K562 (cell line): ENCODE data around the gene CHRNA10. TPM values are rescaled to one million over a fixed set of nuclear protein-coding genes. Genes with fewer than 3 reads are reported as not detected.

ENCODE experiments used
- BCOR ChIP-seq: fragments of 450-650 bp; IDR thresholded peaks from 2 replicates; pipeline ENCODE4 v1.6.1; 2016
- BMI1 ChIP-seq: fragments of 150-350 bp; IDR thresholded peaks from 2 replicates; pipeline ENCODE4 v1.6.1; 2014; ENCODE audit warnings: low read length
- HES1 ChIP-seq: fragments of 450-650 bp; IDR thresholded peaks from 2 replicates; pipeline ENCODE4 v1.6.1; 2016; ENCODE audit warnings: low read depth, mild to moderate bottlenecking, moderate library complexity
- MTA1 ChIP-seq: fragments of 450-650 bp; IDR thresholded peaks from 2 replicates; pipeline ENCODE4 v1.6.1; 2017; ENCODE audit warnings: borderline replicate concordance
- MYNN ChIP-seq, 2 experiments: sonication (generic); formaldehyde crosslinking in 1 of 2; IDR thresholded peaks; 2 replicates each; pipeline versions ENCODE4 v1.5.0 to v1.6.1; 2016 to 2020; ENCODE audit warnings: antibody characterized with exemption in 1 of 2, missing genetic modification reagents in 1 of 2
- PBX2 ChIP-seq, 2 experiments: IDR thresholded peaks in 1 of 2; conservative IDR thresholded peaks in 1 of 2; 2 replicates each; pipeline ENCODE4 v1.6.1; 2016; ENCODE audit warnings: low read depth in 2 of 2, mild to moderate bottlenecking in 1 of 2, missing compliant biosample characterization in 1 of 2, missing genetic modification characterization in 1 of 2, moderate library complexity in 1 of 2
- SIN3A ChIP-seq, 2 experiments: fragments of 150-350 bp in 1 of 2; IDR thresholded peaks; 2 replicates each; pipeline ENCODE4 v1.6.1; 2011 to 2016; ENCODE audit warnings: borderline replicate concordance in 2 of 2, low read depth in 2 of 2, low read length in 2 of 2, mild to moderate bottlenecking in 2 of 2, moderate library complexity in 2 of 2; ENCODE audit not compliant: control insufficient read depth in 1 of 2
- TRIM24 ChIP-seq, 2 experiments: fragments of 450-650 bp; IDR thresholded peaks; 2 replicates each; pipeline ENCODE4 v1.6.1; 2016
- ZBTB2 ChIP-seq: fragments of 450-650 bp; IDR thresholded peaks from 2 replicates; pipeline ENCODE4 v1.6.1; 2016; ENCODE audit warnings: antibody characterized with exemption
- ZC3H11A ChIP-seq: IDR thresholded peaks from 2 replicates; pipeline ENCODE4 v1.6.1; 2012; ENCODE audit warnings: low read depth, low read length, improper control_type of control experiment
- ZNF347 ChIP-seq: fragments of 450-650 bp; formaldehyde crosslinking; IDR thresholded peaks from 2 replicates; pipeline ENCODE4 v1.4.0; 2020; ENCODE audit warnings: low read depth, mild to moderate bottlenecking, moderate library complexity
- ZSCAN29 ChIP-seq: fragments of 450-650 bp; IDR thresholded peaks from 2 replicates; pipeline ENCODE4 v1.6.1; 2017
- polyA plus RNA-seq, 8 experiments: library from polyadenylated mRNA; depleted of rRNA in 4 of 8; stranded (reverse) in 5 of 8; unstranded in 3 of 8; fragments of >200 nt; fragmentation: Nextera tagmentation in 2 of 8; fragmentation: Illumina TruSeq in 1 of 8; extraction: Ambion mirVana in 2 of 8; extraction: Trizol in 1 of 8; gene quantifications; 2 replicates each; pipeline versions ENCODE4 v1.2.1 to v1.2.3, GENCODE V29; 2011 to 2014; ENCODE audit warnings: inconsistent platforms in 1 of 8, missing spikeins in 1 of 8
- total RNA-seq, 7 experiments: library from RNA; depleted of rRNA in 6 of 7; stranded (reverse); fragments of >200 nt in 6 of 7; fragmentation: Illumina TruSeq in 2 of 7; extraction: Trizol in 2 of 7; gene quantifications; 2 replicates each; pipeline versions ENCODE4 v1.2.1 to v1.2.3, GENCODE V29; 2011 to 2021; ENCODE audit warnings: low replicate concordance in 1 of 7

Gene CHRNA10
- total and polyA plus RNA-seq, 9 of the 15 experiments (the other 6 are each of a cell fraction or from before 2014, with no cell fraction given), result 0.35 to 1.9 (median 0.81) TPM

GRCh38 chr11:3662856-3663255 lies 8.3 kb downstream of the CHRNA10 start (continued):
- TF ChIP-seq ZC3H11A (0 out of 2 replicates have a peak, but pooled peaks have one; percentile 53), ZSCAN29 (no peak), BCOR (peak; percentile 85), TRIM24 (IDR thresholded peaks at IDR 0.05) (peak; percentile 44 to 51; a peak in 2 of 4 replicates), PBX2 (CRISPR knock-in tag; IDR thresholded peaks at IDR 0.05; ENCODE audit: low read depth) (no peak), PBX2 (tag; conservative IDR thresholded peaks at IDR 0.05; ENCODE audit: low read depth) (no peak), HES1 (no peak), SIN3A (IDR thresholded peaks at IDR 0.05; ENCODE audit: borderline replicate concordance in 2 of 2, control insufficient read depth in 1 of 2, low read depth in 2 of 2, low read length in 2 of 2) (no peak), BMI1 (no peak), MTA1 (peak; percentile 93), ZBTB2 (peak; percentile 89), MYNN (IDR thresholded peaks at IDR 0.05) (no peak), MYNN (CRISPR knock-in tag; IDR thresholded peaks at IDR 0.05) (no peak), ZNF347 (no peak)
